Keratinocyte (primary cell): ENCODE measurements around the gene NDEL1. TPM values are rescaled to one million over a fixed set of nuclear protein-coding genes. Genes with fewer than 3 reads are reported as not detected.

Source experiments
- DNase-seq: peaks from one replicate; pipeline ENCODE4 v3.0.0-alpha.2; 2011; ENCODE audit warnings: low read depth, missing footprints, low spot score
- FAIRE-seq: peaks from 2 replicates; lab custom pipeline; 2011; peaks lifted over from hg19 to GRCh38; lab: Jason Lieb, UNC
- H2AFZ ChIP-seq: 2 replicates; pipeline ENCODE4 v1.6.0; 2012; ENCODE audit warnings: low read length, control low read depth, inconsistent platforms; ENCODE audit not compliant: control insufficient read depth
- H3K27ac ChIP-seq: 2 replicates; pipeline ENCODE4 v1.5.1; 2011; ENCODE audit warnings: low read length; ENCODE audit not compliant: control insufficient read depth, insufficient read depth
- H3K27me3 ChIP-seq: 3 replicates; pipeline ENCODE4 v1.6.0; 2011; ENCODE audit warnings: low read length; ENCODE audit not compliant: control insufficient read depth, insufficient read depth; ENCODE audit errors: extremely low read depth
- H3K36me3 ChIP-seq, 2 experiments: 2 replicates in 1 of 2; 3 replicates in 1 of 2; pipeline ENCODE4 v1.5.1; 2011; ENCODE audit warnings: low read length in 2 of 2, mild to moderate bottlenecking in 1 of 2; ENCODE audit not compliant: control insufficient read depth in 2 of 2, insufficient read depth in 2 of 2; ENCODE audit errors: extremely low read depth in 1 of 2
- H3K4me1 ChIP-seq: 3 replicates; pipeline ENCODE4 v1.5.1; 2011; ENCODE audit warnings: low read length; ENCODE audit not compliant: control insufficient read depth, insufficient read depth; ENCODE audit errors: extremely low read depth
- H3K4me2 ChIP-seq: 3 replicates; pipeline ENCODE4 v1.6.0; 2011; ENCODE audit warnings: low read depth, low read length; ENCODE audit not compliant: control insufficient read depth, insufficient read depth; ENCODE audit errors: extremely low read depth
- H3K4me3 ChIP-seq, 3 experiments: fragments of 200-600 bp in 1 of 3; sonication (generic) in 1 of 3; 2 replicates in 2 of 3; 3 replicates in 1 of 3; pipeline ENCODE4 v1.5.1; 2011 to 2016; ENCODE audit warnings: low read length in 3 of 3, mild to moderate bottlenecking in 3 of 3, control low read depth in 2 of 3, inconsistent platforms in 1 of 3, low read depth in 1 of 3, mixed read lengths in 1 of 3, mixed run types in 1 of 3, moderate library complexity in 1 of 3; ENCODE audit not compliant: control insufficient read depth in 2 of 3, insufficient read depth in 2 of 3; ENCODE audit errors: extremely low read depth in 1 of 3
- H3K79me2 ChIP-seq: 2 replicates; pipeline ENCODE4 v1.6.0; 2012; ENCODE audit warnings: low read length; ENCODE audit not compliant: control insufficient read depth, insufficient read depth
- H3K9ac ChIP-seq: 3 replicates; pipeline ENCODE4 v1.6.0; 2011; ENCODE audit warnings: low read length; ENCODE audit not compliant: control insufficient read depth, insufficient read depth; ENCODE audit errors: extremely low read depth
- H3K9me1 ChIP-seq: 3 replicates; pipeline ENCODE4 v1.6.0; 2011; ENCODE audit warnings: low read length; ENCODE audit not compliant: control insufficient read depth, insufficient read depth; ENCODE audit errors: extremely low read depth
- H3K9me3 ChIP-seq: 2 replicates; pipeline ENCODE4 v1.5.1; 2012; ENCODE audit warnings: low read depth, low read length; ENCODE audit not compliant: control insufficient read depth
- H4K20me1 ChIP-seq: 3 replicates; pipeline ENCODE4 v1.6.0; 2011; ENCODE audit warnings: low read length; ENCODE audit not compliant: control insufficient read depth, insufficient read depth; ENCODE audit errors: extremely low read depth
- EZH2 ChIP-seq: IDR thresholded peaks from one replicate; pipeline ENCODE4 v1.6.1; 2012; ENCODE audit warnings: inconsistent platforms, mild to moderate bottlenecking, low read length, moderate library complexity
- dilution Hi-C: fragments of 300-500 bp; cut with MboI; formaldehyde crosslinking; loops from one replicate; pipeline ENCODE4 v1.7.0; 2020; ENCODE audit warnings: low sequenced_read_pairs; ENCODE audit not compliant: extremely low pct_ligation_motif_present
- polyA plus RNA-seq, 5 experiments: library from polyadenylated mRNA; depleted of rRNA in 3 of 5; stranded (reverse) in 3 of 5; stranded (forward) in 1 of 5; unstranded in 1 of 5; fragments of >200 nt; gene quantifications; 1 replicate in 1 of 5; 2 replicates in 3 of 5; 3 replicates in 1 of 5; pipeline versions ENCODE4 v1.2.1 to v1.2.3, GENCODE V29; 2011 to 2012; ENCODE audit warnings: missing spikeins in 2 of 5, low read depth in 1 of 5, low replicate concordance in 1 of 5
- TF ChIP-seq, protein P1 (sequence below), 3 experiments: IDR thresholded peaks in 1 of 3; conservative IDR thresholded peaks in 1 of 3; optimal IDR thresholded peaks in 1 of 3; 2 replicates in 2 of 3; 3 replicates in 1 of 3; pipeline versions ENCODE3 to v1.5.1; 2011; ENCODE audit warnings: low read length in 3 of 3, mild to moderate bottlenecking in 3 of 3, moderate library complexity in 2 of 3, control low read depth in 1 of 3, inconsistent platforms in 1 of 3; ENCODE audit not compliant: insufficient read depth in 2 of 3; ENCODE audit errors: extremely low read depth in 1 of 3

The NDEL1 gene
- polyA plus RNA-seq, 1 donor (not counting 4 experiments of a cell fraction or from before 2014, with no cell fraction given): 76.8 TPM

DNA sequence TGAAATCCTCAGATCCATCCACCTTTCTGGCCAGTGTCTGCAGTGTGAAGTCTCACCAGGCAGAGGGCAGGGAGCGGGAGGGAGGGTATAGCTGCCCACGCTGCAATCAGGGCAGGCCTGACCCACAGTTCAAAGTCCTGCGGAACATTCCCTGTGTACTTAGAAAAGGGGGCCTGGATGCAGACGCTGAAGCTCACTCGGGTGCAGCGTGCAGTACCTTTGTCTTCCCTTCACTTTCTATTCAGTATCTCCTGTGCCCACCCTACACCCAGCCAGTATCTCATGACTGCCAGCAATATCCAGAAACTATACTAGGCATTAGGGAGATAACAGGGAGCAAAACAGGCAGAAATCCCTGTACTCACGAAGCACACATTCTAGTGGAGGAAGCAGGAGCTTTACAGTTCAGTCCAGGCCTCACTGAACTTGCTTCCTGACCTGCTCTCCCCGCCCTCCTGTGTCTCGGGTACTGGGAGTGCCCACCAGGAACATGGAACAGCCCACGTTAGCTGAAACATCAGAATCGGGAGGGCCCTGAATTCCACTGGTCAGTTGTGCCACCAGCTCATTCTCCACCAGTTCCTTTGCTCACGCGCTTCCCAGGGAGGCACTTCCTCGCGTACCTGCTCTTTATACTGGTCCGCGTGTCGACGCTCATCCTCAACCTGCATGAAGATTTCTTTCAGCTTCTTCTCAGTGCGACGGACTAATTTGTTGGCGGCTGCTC, 42.2 kb downstream of the NDEL1 start:
- no peak overlapping the region for H2AFZ ChIP-seq

GRCh38 chr17:8479431-8479947, 43.8 kb downstream of the NDEL1 start:
- Histone ChIP-seq H3K9me1 (no peaks in the 10 kb centered on the region), H3K4me3 (no peak overlapping the region), H3K4me1 (no peaks in the 10 kb centered on the region), H3K36me3 (peaks cover 54 to 56% of the 10 kb centered on the region in 2 experiments), H3K9me3 (no peaks in the 10 kb centered on the region), H3K4me2 (no peak overlapping the region), H3K27me3 (no peaks in the 10 kb centered on the region), H3K27ac (no peak overlapping the region), H3K79me2 (no peaks in the 10 kb centered on the region), H3K9ac (no peak overlapping the region), H4K20me1 (no peaks in the 10 kb centered on the region), H2AFZ (no peak overlapping the region)
- FAIRE-seq (no peak), DNase-seq (no peak)
- TF ChIP-seq, protein P1, sequence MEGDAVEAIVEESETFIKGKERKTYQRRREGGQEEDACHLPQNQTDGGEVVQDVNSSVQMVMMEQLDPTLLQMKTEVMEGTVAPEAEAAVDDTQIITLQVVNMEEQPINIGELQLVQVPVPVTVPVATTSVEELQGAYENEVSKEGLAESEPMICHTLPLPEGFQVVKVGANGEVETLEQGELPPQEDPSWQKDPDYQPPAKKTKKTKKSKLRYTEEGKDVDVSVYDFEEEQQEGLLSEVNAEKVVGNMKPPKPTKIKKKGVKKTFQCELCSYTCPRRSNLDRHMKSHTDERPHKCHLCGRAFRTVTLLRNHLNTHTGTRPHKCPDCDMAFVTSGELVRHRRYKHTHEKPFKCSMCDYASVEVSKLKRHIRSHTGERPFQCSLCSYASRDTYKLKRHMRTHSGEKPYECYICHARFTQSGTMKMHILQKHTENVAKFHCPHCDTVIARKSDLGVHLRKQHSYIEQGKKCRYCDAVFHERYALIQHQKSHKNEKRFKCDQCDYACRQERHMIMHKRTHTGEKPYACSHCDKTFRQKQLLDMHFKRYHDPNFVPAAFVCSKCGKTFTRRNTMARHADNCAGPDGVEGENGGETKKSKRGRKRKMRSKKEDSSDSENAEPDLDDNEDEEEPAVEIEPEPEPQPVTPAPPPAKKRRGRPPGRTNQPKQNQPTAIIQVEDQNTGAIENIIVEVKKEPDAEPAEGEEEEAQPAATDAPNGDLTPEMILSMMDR (optimal IDR thresholded peaks at IDR 0.05 in 1 of 3, IDR thresholded peaks at IDR 0.05 in 1 of 3, conservative IDR thresholded peaks at IDR 0.05 in 1 of 3; ENCODE audit: extremely low read depth in 1 of 3, insufficient read depth in 2 of 3, low read length in 3 of 3): no peak
- TF ChIP-seq EZH2: no peak
- dilution Hi-C loops: no loop called here

More for the DNA sequence above, 42.2 kb downstream of the NDEL1 start:
- Histone ChIP-seq H3K4me2 (no peak overlapping the region), H4K20me1 (no peaks in the 10 kb centered on the region), H3K27me3 (no peaks in the 10 kb centered on the region), H3K27ac (no peak overlapping the region), H3K9ac (no peak overlapping the region), H3K9me3 (no peaks in the 10 kb centered on the region), H3K4me1 (no peaks in the 10 kb centered on the region), H3K36me3 (peaks cover 57 to 58% of the 10 kb centered on the region in 2 experiments), H3K9me1 (no peaks in the 10 kb centered on the region), H3K79me2 (no peaks in the 10 kb centered on the region), H3K4me3 (no peak overlapping the region)
- no peak for FAIRE-seq
- no peak for DNase-seq
- no peak for TF ChIP-seq EZH2
- TF ChIP-seq, protein P1 (optimal IDR thresholded peaks at IDR 0.05 in 1 of 3, IDR thresholded peaks at IDR 0.05 in 1 of 3, conservative IDR thresholded peaks at IDR 0.05 in 1 of 3; ENCODE audit: extremely low read depth in 1 of 3, insufficient read depth in 2 of 3, low read length in 3 of 3): no peak
- dilution Hi-C loops: no loop called here
